ENCODE data around the gene LPCAT2.

GRCh38 chr16:55500530-55501011, 8.3 kb upstream of the LPCAT2 start:
- TF ChIP-seq ZSCAN18 (CRISPR knock-in tag; IDR thresholded peaks at IDR 0.05) = no peak
- no peak for TF ChIP-seq CTCF (IDR thresholded peaks at IDR 0.05)
- no peak for TF ChIP-seq PRDM15 (CRISPR knock-in tag; IDR thresholded peaks at IDR 0.05)
- TF ChIP-seq FOXK1 (CRISPR knock-in tag; IDR thresholded peaks at IDR 0.05) = no peak
